OCI-LY7 (cell line): ENCODE data around the gene CDKN2B-AS1. TPM values are rescaled to one million over a fixed set of nuclear protein-coding genes. Genes with fewer than 3 reads are reported as not detected.

Source experiments
- BruUV-seq: library from RNA; stranded (reverse); fragments of 400-500 nt; replicated peaks from 2 replicates; lab custom pipeline; 2021; lab: Mats Ljungman, UMichigan
- CTCF ChIA-PET: fragments of 300-600 bp; sonication (Branson Sonifier 250); formaldehyde crosslinking; loops from one replicate; lab custom pipeline; 2022; ENCODE audit warnings: antibody characterized with exemption; ENCODE audit not compliant: unreplicated experiment; lab: Charles Lee
- POLR2A ChIA-PET: fragments of 300-600 bp; sonication (Branson Sonifier 250); formaldehyde crosslinking; loops from one replicate; lab custom pipeline; 2022; ENCODE audit warnings: antibody characterized with exemption; lab: Charles Lee
- DNase-seq: peaks from one replicate; pipeline ENCODE4 v3.0.0-alpha.2; 2015; ENCODE audit warnings: low spot score
- H2AFZ ChIP-seq: fragments of 200-600 bp; sonication (generic), shearing (Covaris generic); 2 replicates; pipeline ENCODE4 v1.6.1; 2014; ENCODE audit warnings: mild to moderate bottlenecking, antibody characterized with exemption, low read length, moderate library complexity
- H3K27ac ChIP-seq: fragments of 200-600 bp; sonication (generic); 2 replicates; pipeline ENCODE4 v1.5.1; 2014; ENCODE audit warnings: mixed run types, low read depth, mild to moderate bottlenecking, moderate library complexity, low read length, inconsistent platforms; ENCODE audit not compliant: poor library complexity, severe bottlenecking
- H3K36me3 ChIP-seq: fragments of 200-600 bp; sonication (generic); 2 replicates; pipeline ENCODE4 v1.6.1; 2014; ENCODE audit warnings: mild to moderate bottlenecking, antibody characterized with exemption, low read length, moderate library complexity, mixed read lengths; ENCODE audit not compliant: insufficient read depth
- H3K4me1 ChIP-seq: fragments of 200-600 bp; sonication (generic); 2 replicates; pipeline ENCODE4 v1.5.1; 2014; ENCODE audit warnings: mild to moderate bottlenecking, low read length; ENCODE audit not compliant: insufficient read depth, poor library complexity, severe bottlenecking
- H3K4me2 ChIP-seq: fragments of 200-600 bp; sonication (generic); 2 replicates; pipeline ENCODE4 v1.6.1; 2014; ENCODE audit warnings: mild to moderate bottlenecking, low read length
- H3K4me3 ChIP-seq: fragments of 200-600 bp; sonication (generic); 2 replicates; pipeline ENCODE4 v1.5.1; 2014; ENCODE audit warnings: mild to moderate bottlenecking, low read depth, low read length; ENCODE audit not compliant: poor library complexity, severe bottlenecking
- H3K79me2 ChIP-seq: fragments of 200-600 bp; sonication (generic); 2 replicates; pipeline ENCODE4 v1.6.1; 2016; ENCODE audit warnings: low read depth, mild to moderate bottlenecking, low read length, moderate library complexity, mixed read lengths; ENCODE audit not compliant: insufficient read depth
- H3K9me2 ChIP-seq: fragments of 200-600 bp; sonication (generic); 2 replicates; pipeline ENCODE4 v1.6.1; 2016; ENCODE audit warnings: mild to moderate bottlenecking, low read length, mixed read lengths; ENCODE audit not compliant: insufficient read depth
- H3K9me3 ChIP-seq: fragments of 200-600 bp; sonication (generic); 2 replicates; pipeline ENCODE4 v1.6.1; 2014; ENCODE audit warnings: mild to moderate bottlenecking, mixed run types, low read length, mixed read lengths
- H4K20me1 ChIP-seq: fragments of 200-600 bp; sonication (generic); 2 replicates; pipeline ENCODE4 v1.6.1; 2014; ENCODE audit warnings: mild to moderate bottlenecking, antibody characterized with exemption, low read length, moderate library complexity, mixed read lengths; ENCODE audit not compliant: insufficient read depth
- CTCF ChIP-seq: fragments of 200-600 bp; sonication (generic); conservative IDR thresholded peaks from 2 replicates; pipeline ENCODE4 v1.5.1; 2014; ENCODE audit warnings: mild to moderate bottlenecking, antibody characterized with exemption, low read length, moderate library complexity, mixed read lengths
- EZH2phosphoT487 ChIP-seq: fragments of 200-600 bp; sonication (generic); IDR thresholded peaks from 2 replicates; pipeline ENCODE4 v1.6.1; 2018; ENCODE audit warnings: low read depth, borderline replicate concordance, mild to moderate bottlenecking, mixed run types, antibody characterized with exemption, low read length, moderate library complexity, mixed read lengths
- intact Hi-C: fragments of 100-400 bp; cut with micrococcal nuclease; formaldehyde crosslinking; loops from one replicate; pipeline ENCODE4 v1.10.0; 2022; ENCODE audit not compliant: unreplicated experiment
- total RNA-seq, 2 experiments: library from RNA; depleted of rRNA in 1 of 2; stranded (reverse); fragments of >200 nt in 1 of 2; shearing (Covaris generic) in 1 of 2; gene quantifications; 2 replicates each; pipeline ENCODE4 v1.2.3, GENCODE V29; 2014 to 2022

Gene CDKN2B-AS1
- total RNA-seq, 2 experiments from 2014 or later = 20.4 to 24.3 TPM

- no peak for TF ChIP-seq CTCF
- no peak for TF ChIP-seq EZH2phosphoT487
These were observed 71.0 kb downstream of the CDKN2B-AS1 start for GRCh38 chr9:22065431-22066200.

DNA sequence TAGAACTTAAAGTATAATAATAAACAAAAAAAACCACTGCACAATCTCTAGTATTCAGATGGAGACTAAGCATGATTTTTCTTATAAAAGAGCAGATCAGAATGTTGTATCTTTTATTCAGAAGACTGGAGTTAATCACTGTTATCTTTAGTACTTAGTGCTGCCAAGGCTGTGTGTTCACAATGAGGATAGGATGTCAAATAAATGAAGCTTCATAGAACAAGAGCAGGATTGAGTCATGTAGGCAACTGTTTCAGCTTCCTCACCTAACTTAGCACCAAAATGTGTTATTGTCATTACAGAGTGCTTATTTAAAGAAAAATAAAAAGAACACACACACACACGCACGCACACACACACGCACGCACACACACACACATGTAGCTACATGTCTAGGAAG is 72.6 kb downstream of the CDKN2B-AS1 start:
- no peaks in the 10 kb centered on the region for H3K4me1 ChIP-seq
- ChIA-PET POLR2A (interaction anchor here (0.5 to 1.5 kb wide), 2 partner anchors 14 kb away, joined by 4 to 6 read pairs; no protein-coding TSS in a partner anchor), CTCF (no interaction called here)
- H3K79me2 ChIP-seq = no peaks in the 10 kb centered on the region
- TF ChIP-seq EZH2phosphoT487 (no peak), CTCF (no peak)
- no peak overlapping the region for H3K27ac ChIP-seq
- no peaks in the 10 kb centered on the region for H3K9me2 ChIP-seq
- DNase-seq = no peak
- no TSS peak for BruUV-seq
- no peaks in the 10 kb centered on the region for H3K9me3 ChIP-seq
- intact Hi-C loops = no loop called here
- no peak overlapping the region for H3K4me3 ChIP-seq
- H4K20me1 ChIP-seq = no peaks in the 10 kb centered on the region
- no peaks in the 10 kb centered on the region for H3K36me3 ChIP-seq
- no peak overlapping the region for H3K4me2 ChIP-seq
- H2AFZ ChIP-seq = no peak overlapping the region

More at GRCh38 chr9:22065431-22066200, 71.0 kb downstream of the CDKN2B-AS1 start:
- H2AFZ ChIP-seq = no peak overlapping the region
- no peaks in the 10 kb centered on the region for H3K4me1 ChIP-seq
- H3K4me3 ChIP-seq = no peak overlapping the region
- intact Hi-C loops = no loop called here
- H3K9me3 ChIP-seq = no peaks in the 10 kb centered on the region
- no peak for DNase-seq
- no peaks in the 10 kb centered on the region for H3K9me2 ChIP-seq
- POLR2A ChIA-PET = interaction anchor here (0.6 to 1.6 kb wide), 5 partner anchors 11 to 1241 kb away, joined by 3 to 6 read pairs (median 3); no protein-coding TSS in a partner anchor
- no peak overlapping the region for H3K4me2 ChIP-seq
- CTCF ChIA-PET = interaction anchor here (0.8 kb wide), 1 partner anchor 36 kb away, joined by 3 read pairs; no protein-coding TSS in a partner anchor
- H3K27ac ChIP-seq = no peak overlapping the region
- H3K36me3 ChIP-seq = no peaks in the 10 kb centered on the region
- BruUV-seq = no TSS peak
- no peaks in the 10 kb centered on the region for H3K79me2 ChIP-seq
- H4K20me1 ChIP-seq = no peaks in the 10 kb centered on the region

DNA sequence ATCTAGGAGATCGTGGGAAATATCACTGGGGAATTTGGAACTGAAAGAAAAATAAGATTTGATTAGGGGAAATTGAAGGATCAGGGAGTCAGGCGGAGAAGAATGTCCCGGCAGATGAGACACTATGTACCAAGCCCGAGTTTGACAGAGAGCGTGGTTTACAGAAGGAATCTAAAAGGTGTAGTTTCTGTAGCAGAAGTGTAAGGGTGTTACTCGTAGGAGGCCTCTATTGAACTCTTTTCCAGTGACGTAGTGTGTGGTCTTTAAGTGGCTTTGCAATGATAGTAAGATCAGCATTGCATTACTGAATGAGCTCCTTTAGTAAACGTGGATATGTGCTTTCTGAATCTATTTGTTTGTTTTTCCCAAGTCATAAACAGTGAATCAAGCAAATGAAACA is 73.8 kb downstream of the CDKN2B-AS1 start:
- Histone ChIP-seq H3K79me2 (no peaks in the 10 kb centered on the region), H3K27ac (no peak overlapping the region), H3K36me3 (no peaks in the 10 kb centered on the region), H2AFZ (no peak overlapping the region), H3K4me3 (no peak overlapping the region), H3K4me1 (no peaks in the 10 kb centered on the region), H3K9me3 (no peaks in the 10 kb centered on the region), H3K9me2 (no peaks in the 10 kb centered on the region), H3K4me2 (no peak overlapping the region), H4K20me1 (no peaks in the 10 kb centered on the region)
- CTCF ChIA-PET = no interaction called here
- intact Hi-C loops = no loop called here
- DNase-seq = no peak
- no TSS peak for BruUV-seq
- no peak for TF ChIP-seq CTCF
- TF ChIP-seq EZH2phosphoT487 = no peak
- POLR2A ChIA-PET = interaction anchor here (1.2 to 1.5 kb wide), 4 partner anchors 11 to 119 kb away, joined by 4 to 5 read pairs (median 4); no protein-coding TSS in a partner anchor
